H1 (cell line): Measurements from ENCODE around the gene SENP1. TPM values are rescaled to one million over a fixed set of nuclear protein-coding genes. Genes with fewer than 3 reads are reported as not detected.

ENCODE experiments used
- CTCF ChIA-PET: fragments of 300-600 bp; sonication (Branson Sonifier 250); formaldehyde crosslinking; loops from one replicate; lab custom pipeline; 2021; ENCODE audit not compliant: partially characterized antibody; lab: Charles Lee
- POLR2A ChIA-PET: fragments of 300-600 bp; sonication (Branson Sonifier 250); formaldehyde crosslinking; loops from one replicate; lab custom pipeline; 2021; ENCODE audit warnings: inconsistent platforms; ENCODE audit not compliant: partially characterized antibody; lab: Charles Lee
- DNase-seq, 2 experiments: peaks; one replicate each; pipeline versions ENCODE4 v3.0.0 to v3.0.0-alpha.2; 2010 to 2022; ENCODE audit warnings: low spot score in 2 of 2, low read depth in 1 of 2, mixed read lengths in 1 of 2
- FAIRE-seq: peaks from 2 replicates; lab custom pipeline; 2011; peaks lifted over from hg19 to GRCh38; lab: Jason Lieb, UNC
- H2AFZ ChIP-seq: 2 replicates; pipeline ENCODE4 v1.8.1; 2012; ENCODE audit warnings: low read length, inconsistent platforms
- H2AK5ac ChIP-seq: 2 replicates; pipeline ENCODE4 v1.6.1; 2013; ENCODE audit warnings: low read depth, low read length
- H2BK120ac ChIP-seq: replicated peaks from 2 replicates; pipeline ENCODE3; 2013; ENCODE audit warnings: low read depth, low read length, inconsistent platforms
- H2BK12ac ChIP-seq: 2 replicates; pipeline ENCODE4 v1.6.1; 2013; ENCODE audit warnings: low read depth, low read length
- H2BK15ac ChIP-seq: 2 replicates; pipeline ENCODE4 v1.6.1; 2013; ENCODE audit warnings: low read length
- H2BK20ac ChIP-seq: 2 replicates; pipeline ENCODE4 v1.6.1; 2013; ENCODE audit warnings: low read length
- H2BK5ac ChIP-seq: 2 replicates; pipeline ENCODE4 v1.6.1; 2013; ENCODE audit warnings: low read depth, low read length
- H3K14ac ChIP-seq: 2 replicates; pipeline ENCODE4 v1.6.1; 2013; ENCODE audit warnings: inconsistent platforms; ENCODE audit not compliant: insufficient read length
- H3K18ac ChIP-seq: 2 replicates; pipeline ENCODE4 v1.6.1; 2013; ENCODE audit warnings: low read length; ENCODE audit errors: extremely low read depth
- H3K23ac ChIP-seq: 2 replicates; pipeline ENCODE4 v1.6.1; 2013; ENCODE audit warnings: inconsistent platforms; ENCODE audit not compliant: insufficient read length
- H3K23me2 ChIP-seq: 2 replicates; pipeline ENCODE4 v1.6.1; 2013; ENCODE audit warnings: low read depth, low read length
- H3K27ac ChIP-seq: 2 replicates; pipeline ENCODE4 v1.6.1; 2011; ENCODE audit warnings: low read depth, low read length, inconsistent platforms
- H3K27me3 ChIP-seq, 4 experiments: replicated peaks in 1 of 4; 1 replicate in 1 of 4; 2 replicates in 3 of 4; pipeline versions ENCODE4 v1.6.1 to v1.8.1; 2011 to 2013; ENCODE audit warnings: low read length in 3 of 4, mild to moderate bottlenecking in 3 of 4, inconsistent platforms in 2 of 4, mixed read lengths in 2 of 4, moderate library complexity in 1 of 4; ENCODE audit not compliant: control insufficient read depth in 3 of 4, insufficient read depth in 3 of 4; ENCODE audit errors: extremely low read depth in 1 of 4
- H3K36me3 ChIP-seq, 4 experiments: 2 replicates each; pipeline versions ENCODE4 v1.6.1 to v1.8.1; 2011 to 2013; ENCODE audit warnings: mild to moderate bottlenecking in 4 of 4, low read length in 3 of 4, moderate library complexity in 2 of 4, control low read depth in 1 of 4, inconsistent platforms in 1 of 4; ENCODE audit not compliant: insufficient read depth in 4 of 4, control insufficient read depth in 2 of 4
- H3K4ac ChIP-seq: replicated peaks from 2 replicates; pipeline ENCODE3; 2013; ENCODE audit warnings: low read length, low read depth, mixed read lengths, inconsistent platforms; ENCODE audit not compliant: insufficient read length
- H3K4me1 ChIP-seq, 4 experiments: replicated peaks in 1 of 4; 1 replicate in 1 of 4; 2 replicates in 3 of 4; pipeline versions ENCODE4 v1.6.1 to v1.8.1; 2011 to 2013; ENCODE audit warnings: low read length in 3 of 4, inconsistent platforms in 2 of 4, mixed read lengths in 1 of 4; ENCODE audit not compliant: insufficient read depth in 4 of 4, control insufficient read depth in 3 of 4
- H3K4me2 ChIP-seq, 2 experiments: 2 replicates each; pipeline versions ENCODE4 v1.6.1 to v1.8.1; 2011 to 2013; ENCODE audit warnings: low read depth in 2 of 2, low read length in 2 of 2, control low read depth in 1 of 2, inconsistent platforms in 1 of 2, mild to moderate bottlenecking in 1 of 2; ENCODE audit not compliant: insufficient read depth in 1 of 2
- H3K4me3 ChIP-seq, 4 experiments: fragments of 200-600, 300-600 bp in 1 of 4; sonication (generic), shearing (Covaris generic), sonication (Bioruptor Twin) in 1 of 4; 2 replicates each; pipeline versions ENCODE4 v1.5.1 to v1.8.1; 2011 to 2016; ENCODE audit warnings: low read length in 4 of 4, low read depth in 3 of 4, control low read depth in 2 of 4, inconsistent platforms in 2 of 4, mild to moderate bottlenecking in 2 of 4, mixed read lengths in 1 of 4, moderate library complexity in 1 of 4; ENCODE audit not compliant: insufficient read depth in 2 of 4; ENCODE audit errors: extremely low read depth in 1 of 4
- H3K56ac ChIP-seq: replicated peaks from 2 replicates; pipeline ENCODE3; 2013; ENCODE audit warnings: low read depth, mild to moderate bottlenecking, mixed read lengths, low read length, inconsistent platforms; ENCODE audit not compliant: insufficient read length
- H3K79me1 ChIP-seq: 2 replicates; pipeline ENCODE4 v1.6.1; 2013; ENCODE audit warnings: low read depth, low read length, control low read depth
- H3K79me2 ChIP-seq, 2 experiments: 2 replicates each; pipeline versions ENCODE4 v1.6.1 to v1.8.1; 2012 to 2013; ENCODE audit warnings: low read length in 2 of 2, mild to moderate bottlenecking in 2 of 2, inconsistent platforms in 1 of 2; ENCODE audit not compliant: insufficient read depth in 2 of 2, control insufficient read depth in 1 of 2
- H3K9ac ChIP-seq, 4 experiments: replicated peaks in 1 of 4; 1 replicate in 1 of 4; 2 replicates in 3 of 4; pipeline versions ENCODE4 v1.6.1 to v1.8.1; 2011 to 2013; ENCODE audit warnings: low read depth in 3 of 4, low read length in 3 of 4, control low read depth in 2 of 4, mild to moderate bottlenecking in 2 of 4, moderate library complexity in 2 of 4, inconsistent platforms in 1 of 4; ENCODE audit errors: extremely low read depth in 1 of 4
- H3K9me3 ChIP-seq, 2 experiments: 2 replicates each; pipeline versions ENCODE4 v1.6.1 to v1.8.1; 2012 to 2013; ENCODE audit warnings: mild to moderate bottlenecking in 2 of 2, moderate library complexity in 2 of 2, control low read depth in 1 of 2, inconsistent platforms in 1 of 2, low read depth in 1 of 2, low read length in 1 of 2, mixed read lengths in 1 of 2; ENCODE audit not compliant: insufficient read depth in 2 of 2
- H4K20me1 ChIP-seq, 2 experiments: replicated peaks in 1 of 2; 2 replicates each; pipeline versions ENCODE3 to v1.8.1; 2011 to 2013; ENCODE audit warnings: inconsistent platforms in 2 of 2, low read length in 2 of 2, mild to moderate bottlenecking in 1 of 2; ENCODE audit not compliant: insufficient read depth in 2 of 2, control insufficient read depth in 1 of 2
- H4K5ac ChIP-seq: 2 replicates; pipeline ENCODE4 v1.6.1; 2013; ENCODE audit warnings: low read length, low read depth, mixed read lengths, inconsistent platforms; ENCODE audit not compliant: insufficient read length
- H4K8ac ChIP-seq: 2 replicates; pipeline ENCODE4 v1.8.0; 2013; ENCODE audit warnings: mild to moderate bottlenecking, moderate library complexity, low read length, inconsistent platforms; ENCODE audit not compliant: insufficient read depth; ENCODE audit errors: extremely low read depth
- H4K91ac ChIP-seq: replicated peaks from 2 replicates; pipeline ENCODE3; 2013; ENCODE audit warnings: low read length, mixed read lengths, inconsistent platforms; ENCODE audit not compliant: insufficient read length
- BCL11A ChIP-seq, 2 experiments: IDR thresholded peaks; one replicate each; pipeline ENCODE4 v1.6.1; 2011; ENCODE audit warnings: low read depth in 2 of 2, low read length in 2 of 2, mild to moderate bottlenecking in 2 of 2
- BRCA1 ChIP-seq: IDR thresholded peaks from 2 replicates; pipeline ENCODE4 v1.6.1; 2012; ENCODE audit warnings: low read depth, low read length, improper control_type of control experiment
- CBX5 ChIP-seq: fragments of 300-800, 300-1000 bp; sonication (generic); IDR thresholded peaks from 2 replicates; pipeline ENCODE4 v1.7.1; 2016; ENCODE audit warnings: antibody characterized with exemption, low read length, low read depth
- CHD1 ChIP-seq: IDR thresholded peaks from 2 replicates; pipeline ENCODE4 v1.6.1; 2012; ENCODE audit warnings: low read depth, low read length, improper control_type of control experiment
- EP300 ChIP-seq, 2 experiments: IDR thresholded peaks; 1 replicate in 1 of 2; 2 replicates in 1 of 2; pipeline ENCODE4 v1.6.1; 2011 to 2012; ENCODE audit warnings: low read depth in 2 of 2, low read length in 2 of 2, mild to moderate bottlenecking in 2 of 2, borderline replicate concordance in 1 of 2, inconsistent platforms in 1 of 2, moderate library complexity in 1 of 2
- JUND ChIP-seq: IDR thresholded peaks from 2 replicates; pipeline ENCODE4 v1.6.1; 2011; ENCODE audit warnings: mild to moderate bottlenecking, improper control_type of control experiment, low read length
- PHF8 ChIP-seq: fragments of 200-600 bp; sonication (generic); conservative IDR thresholded peaks from 2 replicates; pipeline ENCODE4 v1.7.1; 2012; ENCODE audit warnings: low read depth, mild to moderate bottlenecking, inconsistent platforms, low read length, moderate library complexity
- POLR2A ChIP-seq, 2 experiments: IDR thresholded peaks; 1 replicate in 1 of 2; 2 replicates in 1 of 2; pipeline ENCODE4 v1.6.1; 2011; ENCODE audit warnings: low read depth in 2 of 2, low read length in 2 of 2, mild to moderate bottlenecking in 2 of 2; ENCODE audit errors: control extremely low read depth in 1 of 2
- POU5F1 ChIP-seq: IDR thresholded peaks from 2 replicates; pipeline ENCODE4 v1.6.1; 2011; ENCODE audit warnings: low read depth, mild to moderate bottlenecking, low read length, moderate library complexity
- RNF2 ChIP-seq: fragments of 200-900, 300-1000 bp; sonication (generic); IDR thresholded peaks from 2 replicates; pipeline ENCODE4 v1.7.1; 2016; ENCODE audit warnings: borderline replicate concordance, low read depth, mild to moderate bottlenecking, antibody characterized with exemption, low read length; ENCODE audit not compliant: poor library complexity, severe bottlenecking; ENCODE audit errors: missing control alignments
- SAP30 ChIP-seq: fragments of 300-600 bp; sonication (generic); IDR thresholded peaks from 2 replicates; pipeline ENCODE4 v1.7.1; 2012; ENCODE audit warnings: low read length, moderate library complexity, mild to moderate bottlenecking, inconsistent platforms; ENCODE audit not compliant: insufficient read depth, insufficient replicate concordance
- TAF7 ChIP-seq: optimal IDR thresholded peaks from 2 replicates; pipeline ENCODE3; 2011; ENCODE audit warnings: low read depth, mild to moderate bottlenecking, inconsistent platforms, low read length, moderate library complexity, borderline replicate concordance
- WGBS, 2 experiments: shearing (Covaris generic) in 1 of 2; methylation state at CpG; one replicate each; pipeline versions ENCODE4 v1.1.6 to v1.1.7; 2013 to 2015; ENCODE audit warnings: low lambda C conversion rate in 2 of 2, mixed read lengths in 2 of 2, inconsistent platforms in 1 of 2, low coverage in 1 of 2, missing lambda C conversion rate in 1 of 2; ENCODE audit not compliant: insufficient replicate concordance in 2 of 2, insufficient coverage in 1 of 2, insufficient read length in 1 of 2; ENCODE audit errors: extremely low coverage in 1 of 2, missing lambda C conversion rate in 1 of 2; 5-methylcytosine and 5-hydroxymethylcytosine counted together
- polyA plus RNA-seq, 7 experiments: library from polyadenylated mRNA; depleted of rRNA in 3 of 7; stranded (reverse) in 5 of 7; unstranded in 2 of 7; fragments of >200 nt in 5 of 7; fragments of 200-250 nt in 2 of 7; gene quantifications; 1 replicate in 5 of 7; 2 replicates in 1 of 7; 4 replicates in 1 of 7; pipeline versions ENCODE4 v1.2.1 to v1.2.3, GENCODE V29; 2011 to 2013; ENCODE audit warnings: missing spikeins in 2 of 7, mixed read lengths in 2 of 7
- total RNA-seq: library from RNA; stranded (reverse); fragmentation: NEBNext Ultra II Directional; extraction: Animal tissue kit (Norgen Biotek cat#: 25700); gene quantifications from 2 replicates; pipeline ENCODE4 v1.2.1, GENCODE V29; 2021
- TF ChIP-seq, protein P1 (sequence below): IDR thresholded peaks from 2 replicates; pipeline ENCODE4 v1.6.1; 2012; ENCODE audit warnings: inconsistent platforms

Gene SENP1
- total and polyA plus RNA-seq, 2 of the 8 experiments (the other 6 are each of a cell fraction or from before 2014, with no cell fraction given): 14.2 to 31.5 TPM

DNA sequence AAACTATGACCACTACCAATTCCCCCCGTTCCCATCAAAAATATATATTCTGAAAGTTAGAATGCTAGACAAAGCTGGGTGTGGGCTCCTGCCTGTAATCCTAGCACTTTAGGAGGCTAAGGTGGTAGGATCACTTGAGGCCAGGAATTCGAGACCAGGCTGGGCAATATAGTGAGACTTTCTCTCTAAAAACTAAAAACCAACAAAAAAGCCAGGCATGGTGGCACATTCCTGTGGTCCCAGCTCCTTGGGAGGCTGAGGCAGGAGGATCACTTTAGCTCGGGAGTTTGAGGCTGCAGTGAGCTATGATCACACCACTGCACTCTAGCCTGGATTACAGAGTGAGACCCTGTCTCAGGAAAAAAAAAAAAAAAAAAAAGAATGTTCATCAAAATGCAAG is 52.8 kb downstream of the SENP1 start:
- H2BK15ac ChIP-seq: no peak overlapping the region
- 88% methylated on average over 3 of the region's 3 CpGs; no CpG with 5 or more reads in 1 of the 2 experiments for WGBS, 2 experiments
- no peak overlapping the region for H2BK120ac ChIP-seq
- H3K9ac ChIP-seq: no peak overlapping the region
- ChIA-PET POLR2A (interaction anchor here (0.7 to 2.8 kb wide), 4 partner anchors 12 to 873 kb away, joined by 3 to 7 read pairs (median 3); no protein-coding TSS in a partner anchor), CTCF (interaction anchor here (0.6 to 2.0 kb wide), 8 partner anchors 9 to 234 kb away, joined by 3 to 18 read pairs (median 3); partner anchors contain the start of gene ASB8)
- no peak overlapping the region for H2BK5ac ChIP-seq
- DNase-seq (no peak), FAIRE-seq (no peak)
- H3K9me3 ChIP-seq: no peaks in the 10 kb centered on the region
- no peak overlapping the region for H4K91ac ChIP-seq
- no peak overlapping the region for H3K27ac ChIP-seq
- H3K23ac ChIP-seq: no peak overlapping the region
- peaks cover 0 to 11% (median 3%) of the 10 kb centered on the region in 4 experiments; a peak in 3 of 8 replicates for H3K36me3 ChIP-seq
- no peak overlapping the region for H3K4me3 ChIP-seq
- no peak overlapping the region for H3K56ac ChIP-seq
- no peak overlapping the region for H3K4me2 ChIP-seq
- H3K79me2 ChIP-seq: no peaks in the 10 kb centered on the region
- H2BK12ac ChIP-seq: no peak overlapping the region
- H3K4me1 ChIP-seq: no peaks in the 10 kb centered on the region
- H4K20me1 ChIP-seq: peaks cover 0 to 3% of the 10 kb centered on the region in 2 experiments
- no peaks in the 10 kb centered on the region for H3K23me2 ChIP-seq
- H4K5ac ChIP-seq: no peak overlapping the region
- no peak overlapping the region for H3K4ac ChIP-seq
- H3K18ac ChIP-seq: no peak overlapping the region
- H2AFZ ChIP-seq: no peak overlapping the region
- H2AK5ac ChIP-seq: no peak overlapping the region
- H4K8ac ChIP-seq: no peak overlapping the region
- H2BK20ac ChIP-seq: no peak overlapping the region
- no peak overlapping the region for H3K14ac ChIP-seq
- H3K27me3 ChIP-seq: no peaks in the 10 kb centered on the region
- no peaks in the 10 kb centered on the region for H3K79me1 ChIP-seq
- no peak for TF ChIP-seq PHF8
- no peak for TF ChIP-seq CHD1
- no peak for TF ChIP-seq TAF7
- TF ChIP-seq POLR2A (IDR thresholded peaks at IDR 0.05; ENCODE audit: control extremely low read depth in 1 of 2, low read depth in 2 of 2, low read length in 2 of 2): no peak
- no peak for TF ChIP-seq CBX5
- TF ChIP-seq SAP30: no peak
- TF ChIP-seq BRCA1: no peak
- no peak for TF ChIP-seq BCL11A (IDR thresholded peaks at IDR 0.05; ENCODE audit: low read depth in 2 of 2, low read length in 2 of 2)
- TF ChIP-seq EP300 (IDR thresholded peaks at IDR 0.05; ENCODE audit: borderline replicate concordance in 1 of 2, low read depth in 2 of 2, low read length in 2 of 2): no peak
- no peak for TF ChIP-seq JUND
- no peak for TF ChIP-seq RNF2
- TF ChIP-seq, protein P1, sequence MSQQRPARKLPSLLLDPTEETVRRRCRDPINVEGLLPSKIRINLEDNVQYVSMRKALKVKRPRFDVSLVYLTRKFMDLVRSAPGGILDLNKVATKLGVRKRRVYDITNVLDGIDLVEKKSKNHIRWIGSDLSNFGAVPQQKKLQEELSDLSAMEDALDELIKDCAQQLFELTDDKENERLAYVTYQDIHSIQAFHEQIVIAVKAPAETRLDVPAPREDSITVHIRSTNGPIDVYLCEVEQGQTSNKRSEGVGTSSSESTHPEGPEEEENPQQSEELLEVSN: no peak
- no peak for TF ChIP-seq POU5F1
